Adrenal gland (tissue), 5 donors: ENCODE results near the gene ATP8B2.

Experiments
- CTCF ChIP-seq, 6 experiments: fragments of 450-650 bp in 4 of 6; fragments of 200-600 bp in 2 of 6; sonication (generic) in 1 of 6; IDR thresholded peaks; 1 replicate in 5 of 6; 2 replicates in 1 of 6; pipeline versions ENCODE4 v1.5.1 to v1.8.0; 2016 to 2021; ENCODE audit warnings: antibody characterized with exemption in 6 of 6, mild to moderate bottlenecking in 2 of 6, moderate library complexity in 1 of 6
- POLR2A ChIP-seq, 2 donors: fragments of 450-650 bp; IDR thresholded peaks; one replicate each; pipeline ENCODE4 v1.6.1; 2017; ENCODE audit warnings: antibody characterized with exemption in 2 of 2, mild to moderate bottlenecking in 2 of 2, moderate library complexity in 1 of 2
- donor health status: DM: no; HTN: no; CAD: no.

DNA sequence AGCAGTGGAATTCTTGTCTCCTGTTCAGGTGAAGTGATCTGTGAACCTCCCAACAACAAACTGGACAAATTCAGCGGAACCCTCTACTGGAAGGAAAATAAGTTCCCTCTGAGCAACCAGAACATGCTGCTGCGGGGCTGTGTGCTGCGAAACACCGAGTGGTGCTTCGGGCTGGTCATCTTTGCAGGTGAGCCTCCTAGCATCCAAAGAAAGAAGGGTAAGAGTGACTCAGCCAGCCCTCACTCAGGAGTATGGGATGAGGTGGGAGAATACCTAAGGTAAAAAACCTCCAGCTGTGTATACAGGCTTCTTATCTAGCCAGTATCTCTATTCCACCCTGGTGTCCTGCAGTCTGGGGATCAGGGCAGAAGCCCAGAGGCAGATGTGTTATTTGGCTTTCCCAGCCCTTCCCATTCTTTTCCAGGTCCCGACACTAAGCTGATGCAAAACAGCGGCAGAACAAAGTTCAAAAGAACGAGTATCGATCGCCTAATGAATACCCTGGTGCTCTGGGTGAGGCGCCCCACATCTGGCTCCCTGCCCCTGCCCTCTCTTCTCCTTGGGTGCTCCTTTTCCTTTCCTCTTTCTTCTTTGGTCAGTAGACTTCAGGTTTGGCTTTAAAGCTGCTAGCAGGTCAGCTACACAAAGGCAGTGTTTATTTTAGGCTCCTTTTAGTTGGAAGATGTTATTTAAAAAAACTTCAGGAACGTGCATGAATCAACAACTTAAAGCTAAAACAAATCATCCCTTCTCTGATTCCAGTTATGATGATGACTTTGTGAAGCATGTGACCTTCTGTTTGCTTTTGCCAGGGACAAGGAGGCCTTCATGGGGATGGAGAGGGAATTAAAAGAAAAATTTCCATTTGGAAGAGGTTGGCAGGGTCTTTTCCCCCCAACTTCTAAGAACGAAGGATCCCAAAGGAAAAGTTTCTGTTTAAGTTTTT lies 9.0 kb downstream of the ATP8B2 start:
- TF ChIP-seq CTCF (IDR thresholded peaks at IDR 0.05) (no peak), POLR2A (IDR thresholded peaks at IDR 0.05) (no peak)
